ENCODE data around the gene NLN.
"Not testable (repeated sequence)": the region's sequence is repeated elsewhere in the genome, so short reads cannot be mapped to it uniquely, and the experiment has no call there.

Gene NLN

DNA sequence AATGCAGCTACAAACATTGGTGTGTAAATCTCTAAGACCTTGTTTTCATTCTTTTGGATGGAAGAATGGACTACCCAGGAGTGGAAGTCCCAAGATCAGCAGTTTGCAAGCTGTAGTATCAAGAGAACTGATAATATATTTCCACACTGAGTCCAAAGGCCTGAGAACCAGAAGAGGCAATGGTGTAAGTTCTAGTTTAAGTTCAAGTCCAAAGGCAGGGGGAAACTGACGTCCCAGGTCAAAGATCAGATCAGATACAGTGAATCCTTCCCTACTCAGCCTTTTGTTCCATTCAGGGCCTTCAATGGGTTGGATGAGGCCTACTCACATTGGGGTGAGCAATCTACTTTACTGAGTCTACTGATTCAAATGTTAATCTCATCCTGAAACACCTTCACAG is 124.1 kb downstream of the NLN start:
- DNase-seq (ENCODE audit: low spot score): no peak
- Histone ChIP-seq H3K27ac (no peak overlapping the region), H3K4me3 (no peak overlapping the region)
- TF ChIP-seq, protein P1, sequence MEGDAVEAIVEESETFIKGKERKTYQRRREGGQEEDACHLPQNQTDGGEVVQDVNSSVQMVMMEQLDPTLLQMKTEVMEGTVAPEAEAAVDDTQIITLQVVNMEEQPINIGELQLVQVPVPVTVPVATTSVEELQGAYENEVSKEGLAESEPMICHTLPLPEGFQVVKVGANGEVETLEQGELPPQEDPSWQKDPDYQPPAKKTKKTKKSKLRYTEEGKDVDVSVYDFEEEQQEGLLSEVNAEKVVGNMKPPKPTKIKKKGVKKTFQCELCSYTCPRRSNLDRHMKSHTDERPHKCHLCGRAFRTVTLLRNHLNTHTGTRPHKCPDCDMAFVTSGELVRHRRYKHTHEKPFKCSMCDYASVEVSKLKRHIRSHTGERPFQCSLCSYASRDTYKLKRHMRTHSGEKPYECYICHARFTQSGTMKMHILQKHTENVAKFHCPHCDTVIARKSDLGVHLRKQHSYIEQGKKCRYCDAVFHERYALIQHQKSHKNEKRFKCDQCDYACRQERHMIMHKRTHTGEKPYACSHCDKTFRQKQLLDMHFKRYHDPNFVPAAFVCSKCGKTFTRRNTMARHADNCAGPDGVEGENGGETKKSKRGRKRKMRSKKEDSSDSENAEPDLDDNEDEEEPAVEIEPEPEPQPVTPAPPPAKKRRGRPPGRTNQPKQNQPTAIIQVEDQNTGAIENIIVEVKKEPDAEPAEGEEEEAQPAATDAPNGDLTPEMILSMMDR (IDR thresholded peaks at IDR 0.05): no peak

- DNase-seq (ENCODE audit: low spot score); H3K27ac ChIP-seq; H3K4me3 ChIP-seq: not testable (repeated sequence)
Observed at GRCh38 chr5:65847019-65847418, 125.0 kb downstream of the NLN start.

GRCh38 chr5:65849918-65850317 is 127.9 kb downstream of the NLN start:
- H3K27ac ChIP-seq; DNase-seq (ENCODE audit: low spot score); H3K4me3 ChIP-seq: not testable (repeated sequence)

GRCh38 chr5:65854925-65855324 is 132.9 kb downstream of the NLN start:
- no peak for DNase-seq (ENCODE audit: low spot score)
- H3K27ac ChIP-seq: no peak overlapping the region
- TF ChIP-seq, protein P1 (IDR thresholded peaks at IDR 0.05): no peak
- H3K4me3 ChIP-seq: no peak overlapping the region

- TF ChIP-seq, protein P1 (IDR thresholded peaks at IDR 0.05): no peak
- Histone ChIP-seq H3K4me3 (no peak overlapping the region), H3K27ac (no peak overlapping the region)
- DNase-seq (ENCODE audit: low spot score): no peak
Observed at GRCh38 chr5:65855766-65856315, 133.8 kb downstream of the NLN start.

GRCh38 chr5:65856520-65856919 is 134.5 kb downstream of the NLN start:
- TF ChIP-seq, protein P1 (IDR thresholded peaks at IDR 0.05): no peak
- no peak overlapping the region for H3K4me3 ChIP-seq
- H3K27ac ChIP-seq: no peak overlapping the region
- no peak for DNase-seq (ENCODE audit: low spot score)

DNA sequence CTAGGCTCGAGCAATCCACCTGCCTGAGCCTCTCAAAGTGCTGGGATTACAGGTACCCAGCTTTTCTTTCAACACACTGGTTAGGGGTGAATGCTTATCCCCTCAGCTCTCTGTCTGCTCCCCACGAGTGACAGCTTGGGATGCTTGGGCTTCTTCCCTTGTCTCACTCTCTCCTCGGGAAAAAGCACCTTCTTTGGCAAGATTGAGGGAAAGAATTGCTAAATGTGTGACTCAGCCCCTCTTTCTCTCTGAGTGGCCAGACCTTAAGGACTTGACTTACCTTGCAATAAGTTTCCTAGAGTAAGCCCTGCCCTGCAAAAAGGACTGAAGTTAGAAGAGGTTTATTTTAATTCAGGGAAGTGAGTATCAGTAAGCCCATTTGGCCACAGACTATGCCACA is 136.3 kb downstream of the NLN start:
- TF ChIP-seq, protein P1 (IDR thresholded peaks at IDR 0.05): no peak
- DNase-seq (ENCODE audit: low spot score): no peak
- H3K4me3 ChIP-seq: no peak overlapping the region
- no peak overlapping the region for H3K27ac ChIP-seq

GRCh38 chr5:65861830-65862241 is 139.8 kb downstream of the NLN start:
- no peak for DNase-seq (ENCODE audit: low spot score)
- TF ChIP-seq, protein P1 (IDR thresholded peaks at IDR 0.05): no peak
- no peak overlapping the region for H3K27ac ChIP-seq
- no peak overlapping the region for H3K4me3 ChIP-seq

All from coronary artery (tissue), 2 donors.